Gastrocnemius medialis (tissue), 4 donors: ENCODE measurements around the gene NFIC. TPM values are rescaled to one million over a fixed set of nuclear protein-coding genes. Genes with fewer than 3 reads are reported as not detected.

Source experiments
- ATAC-seq, 2 donors: fragments of 150-250 bp; one replicate each; pipeline ENCODE4 v1.9.1; 2016
- DNase-seq, 2 donors: peaks; one replicate each; pipeline ENCODE4 v3.0.0-alpha.2; 2019
- H3K27ac ChIP-seq, 4 donors: fragments of 200-600 bp; sonication (generic); 1 replicate in 1 of 4; 2 replicates in 3 of 4; pipeline ENCODE4 v1.5.1; 2016 to 2018; ENCODE audit warnings: mild to moderate bottlenecking in 2 of 4, moderate library complexity in 1 of 4
- H3K27me3 ChIP-seq, 3 donors: fragments of 200-600 bp; sonication (generic) in 2 of 3; 1 replicate in 1 of 3; 2 replicates in 2 of 3; pipeline versions ENCODE4 v1.5.1 to v1.6.0; 2016 to 2019; ENCODE audit warnings: mild to moderate bottlenecking in 1 of 3, moderate library complexity in 1 of 3
- H3K36me3 ChIP-seq, 2 donors: fragments of 200-600 bp; sonication (generic) in 1 of 2; one replicate each; pipeline ENCODE4 v1.5.1; 2017 to 2018
- H3K4me1 ChIP-seq, 2 donors: fragments of 200-600 bp; sonication (generic) in 1 of 2; one replicate each; pipeline ENCODE4 v1.5.1; 2016 to 2017; ENCODE audit warnings: mild to moderate bottlenecking in 2 of 2
- H3K4me3 ChIP-seq, 4 donors: fragments of 200-600 bp; sonication (generic) in 3 of 4; 1 replicate in 1 of 4; 2 replicates in 3 of 4; pipeline ENCODE4 v1.5.1; 2016 to 2019; ENCODE audit warnings: mild to moderate bottlenecking in 2 of 4
- H3K9me3 ChIP-seq, 3 donors: fragments of 200-600 bp; sonication (generic) in 2 of 3; 1 replicate in 1 of 3; 2 replicates in 2 of 3; pipeline ENCODE4 v1.5.1; 2016 to 2019
- POLR2A ChIP-seq, 2 donors: fragments of 450-650 bp; IDR thresholded peaks; one replicate each; pipeline ENCODE4 v1.6.1; 2017; ENCODE audit warnings: antibody characterized with exemption in 2 of 2, mild to moderate bottlenecking in 2 of 2, moderate library complexity in 2 of 2
- in situ Hi-C, 4 donors: fragments of 200-750 bp; cut with MboI; loops; one replicate each; pipeline versions ENCODE4 v1.15.0 to v1.8.0; 2017; ENCODE audit warnings: low sequenced_read_pairs in 4 of 4
- intact Hi-C: fragments of 100-400 bp; cut with DNase I; formaldehyde crosslinking; loops from one replicate; pipeline ENCODE4 v1.15.1; 2023; ENCODE audit warnings: low total_unique reads
- total RNA-seq, 4 donors: library from RNA; depleted of rRNA; stranded (reverse); fragments of >200 nt; gene quantifications; one replicate each; pipeline versions ENCODE4 v1.1.0 to v1.2.3, GENCODE V29; 2016
- TF ChIP-seq, protein P1 (sequence below), 5 experiments: fragments of 450-650 bp in 3 of 5; fragments of 200-600 bp in 2 of 5; sonication (generic) in 2 of 5; IDR thresholded peaks in 4 of 5; conservative IDR thresholded peaks in 1 of 5; 1 replicate in 4 of 5; 2 replicates in 1 of 5; pipeline ENCODE4 v1.5.1; 2016 to 2019; ENCODE audit warnings: antibody characterized with exemption in 5 of 5, mild to moderate bottlenecking in 3 of 5, moderate library complexity in 3 of 5

The NFIC gene
- total RNA-seq, 4 donors from 2014 or later, result 90.2 to 403 (median 348) TPM

DNA sequence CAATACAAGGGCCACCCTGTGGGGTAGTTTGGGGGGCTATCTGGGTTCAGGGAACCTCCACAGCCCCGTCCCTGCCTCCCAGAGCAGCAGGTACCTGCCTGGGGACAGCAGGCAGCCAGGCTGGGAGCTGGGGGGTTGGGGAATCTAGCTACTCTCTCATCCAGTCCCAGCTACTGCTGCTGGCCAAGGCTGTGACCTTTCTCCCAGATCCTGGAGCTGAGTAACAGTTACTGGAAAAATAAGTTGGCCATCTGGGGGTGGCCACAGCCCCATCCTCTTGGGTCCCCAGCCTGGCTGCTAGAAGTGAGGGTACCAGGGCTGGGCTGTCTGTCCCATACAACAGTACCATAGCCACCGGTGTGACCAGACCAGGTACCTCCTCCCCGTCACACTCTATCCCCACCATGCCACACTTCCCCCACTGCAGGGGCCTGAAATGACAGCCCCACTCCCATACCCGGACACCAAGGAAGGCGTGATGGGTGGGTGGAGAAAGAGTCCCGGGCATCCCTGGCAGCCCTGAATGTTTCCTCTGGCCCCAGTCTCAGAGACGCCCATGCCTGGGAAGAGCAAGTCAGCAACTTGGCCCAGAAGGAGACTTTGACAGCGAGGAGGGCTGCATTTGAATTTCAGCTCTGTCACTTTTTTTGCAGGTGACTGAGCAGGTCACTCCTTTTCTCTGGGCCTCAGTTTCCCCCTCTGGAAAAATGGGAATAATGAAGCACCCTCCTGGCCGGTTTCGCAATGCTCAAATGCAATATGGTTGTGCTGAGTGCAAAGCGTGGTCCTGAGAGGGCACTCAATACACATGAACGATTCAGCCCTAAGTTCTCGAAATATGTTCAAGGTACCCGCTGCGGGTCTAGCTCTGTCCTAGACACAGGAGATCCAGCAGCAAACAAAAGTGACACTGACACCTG lies 30.7 kb upstream of the NFIC start:
- H3K36me3 ChIP-seq, result no peaks in the 10 kb centered on the region
- peaks cover 38 to 39% of the 10 kb centered on the region in 2 donors for H3K4me1 ChIP-seq
- H3K4me3 ChIP-seq, result no peak overlapping the region
- intact Hi-C loops, result loop anchor here (2.0 kb wide), 2 partner anchors 23 to 93 kb away; no protein-coding TSS in a partner anchor
- TF ChIP-seq POLR2A (IDR thresholded peaks at IDR 0.05), result no peak
- TF ChIP-seq, protein P1, sequence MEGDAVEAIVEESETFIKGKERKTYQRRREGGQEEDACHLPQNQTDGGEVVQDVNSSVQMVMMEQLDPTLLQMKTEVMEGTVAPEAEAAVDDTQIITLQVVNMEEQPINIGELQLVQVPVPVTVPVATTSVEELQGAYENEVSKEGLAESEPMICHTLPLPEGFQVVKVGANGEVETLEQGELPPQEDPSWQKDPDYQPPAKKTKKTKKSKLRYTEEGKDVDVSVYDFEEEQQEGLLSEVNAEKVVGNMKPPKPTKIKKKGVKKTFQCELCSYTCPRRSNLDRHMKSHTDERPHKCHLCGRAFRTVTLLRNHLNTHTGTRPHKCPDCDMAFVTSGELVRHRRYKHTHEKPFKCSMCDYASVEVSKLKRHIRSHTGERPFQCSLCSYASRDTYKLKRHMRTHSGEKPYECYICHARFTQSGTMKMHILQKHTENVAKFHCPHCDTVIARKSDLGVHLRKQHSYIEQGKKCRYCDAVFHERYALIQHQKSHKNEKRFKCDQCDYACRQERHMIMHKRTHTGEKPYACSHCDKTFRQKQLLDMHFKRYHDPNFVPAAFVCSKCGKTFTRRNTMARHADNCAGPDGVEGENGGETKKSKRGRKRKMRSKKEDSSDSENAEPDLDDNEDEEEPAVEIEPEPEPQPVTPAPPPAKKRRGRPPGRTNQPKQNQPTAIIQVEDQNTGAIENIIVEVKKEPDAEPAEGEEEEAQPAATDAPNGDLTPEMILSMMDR (IDR thresholded peaks at IDR 0.05 in 4 of 5, conservative IDR thresholded peaks at IDR 0.05 in 1 of 5), result no peak
- peak; percentile 52 to 78 for DNase-seq
- ATAC-seq, result peak; percentile 46 to 55
- H3K27ac ChIP-seq, result peak overlapping the region; percentile 92 to 97 (median 95)
- H3K27me3 ChIP-seq, result no peaks in the 10 kb centered on the region
- in situ Hi-C loops, result loop anchor here in 1 of 4 donors (10.0 kb wide), 1 partner anchor 89 kb away; no protein-coding TSS in a partner anchor
- H3K9me3 ChIP-seq, result no peaks in the 10 kb centered on the region

DNA sequence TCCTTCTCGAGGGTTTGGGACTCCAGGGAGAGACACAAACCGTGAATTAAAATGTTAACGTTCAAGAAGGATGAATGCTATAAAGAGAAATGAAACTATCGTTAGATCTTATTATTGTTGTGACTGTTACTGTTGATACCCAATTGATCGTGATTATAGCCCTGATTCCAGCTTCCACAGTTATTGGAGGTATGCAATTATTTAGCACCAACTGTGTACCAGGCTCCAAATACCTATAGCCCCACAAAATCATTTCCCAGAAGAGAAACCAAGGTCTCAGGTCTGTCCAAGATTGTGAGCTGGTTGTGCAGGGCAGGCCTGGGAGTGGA lies 30.1 kb upstream of the NFIC start:
- no peak for TF ChIP-seq POLR2A (IDR thresholded peaks at IDR 0.05)
- TF ChIP-seq, protein P1 (IDR thresholded peaks at IDR 0.05 in 4 of 5, conservative IDR thresholded peaks at IDR 0.05 in 1 of 5), result no peak
- in situ Hi-C loops, result loop anchor here in 1 of 4 donors (10.0 kb wide), 1 partner anchor 88 kb away; no protein-coding TSS in a partner anchor

DNA sequence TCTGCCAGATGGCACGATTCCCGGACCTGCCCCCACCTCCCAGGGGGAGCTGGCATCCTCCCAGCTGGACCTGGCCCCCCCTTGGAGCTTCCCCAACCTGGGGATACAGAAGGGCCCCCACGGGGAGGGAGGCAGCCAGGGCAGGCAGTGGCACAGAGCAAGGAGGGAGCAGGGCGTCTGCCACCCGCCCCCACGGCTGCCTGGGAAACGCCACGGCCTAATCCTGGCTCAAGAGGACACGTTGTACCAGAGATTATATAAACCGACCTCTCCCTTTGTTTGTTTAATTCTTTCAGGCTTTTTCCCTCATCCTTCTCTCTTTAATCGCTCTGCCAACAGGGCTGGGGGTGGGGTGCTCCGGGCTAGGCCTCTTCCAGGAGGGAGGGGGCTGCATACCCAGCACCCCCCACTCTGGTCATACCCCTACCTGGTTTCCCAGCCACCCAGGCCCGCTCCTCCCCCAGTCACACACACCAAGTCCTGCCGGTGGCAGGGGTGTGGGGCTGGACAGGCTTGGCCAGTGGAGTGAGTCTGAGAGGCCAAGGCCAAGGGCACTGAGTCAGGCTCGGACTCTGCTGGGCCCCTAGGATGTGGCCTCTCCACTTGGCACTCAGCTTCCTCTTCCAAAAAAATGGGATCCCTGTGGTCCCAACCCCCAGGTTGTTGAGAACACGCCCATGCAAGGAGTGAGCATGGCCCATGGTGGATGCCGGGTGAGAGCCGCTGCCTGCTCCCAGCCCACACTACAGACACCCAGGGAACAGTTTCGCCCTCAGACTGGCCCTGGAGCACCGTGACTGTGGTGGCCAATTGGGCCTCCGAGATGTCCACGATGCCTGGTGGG lies 29.5 kb upstream of the NFIC start:
- Histone ChIP-seq H3K9me3 (no peaks in the 10 kb centered on the region), H3K27ac (peak overlapping the region; percentile 92 to 97 (median 95)), H3K4me1 (peaks cover 38 to 39% of the 10 kb centered on the region in 2 donors), H3K27me3 (no peaks in the 10 kb centered on the region), H3K36me3 (no peaks in the 10 kb centered on the region), H3K4me3 (peak overlapping the region in 2 of 4 donors; percentile 1 to 25)
- peak; percentile 85 to 86 for ATAC-seq
- peak; percentile 14 to 43 for TF ChIP-seq POLR2A (IDR thresholded peaks at IDR 0.05)
- TF ChIP-seq, protein P1 (IDR thresholded peaks at IDR 0.05 in 4 of 5, conservative IDR thresholded peaks at IDR 0.05 in 1 of 5), result no peak
- peak; percentile 84 to 94 for DNase-seq
- in situ Hi-C loops (loop anchor here in 1 of 4 donors (10.0 kb wide), 1 partner anchor 88 kb away; no protein-coding TSS in a partner anchor), intact Hi-C loops (loop anchor here (2.0 kb wide), 2 partner anchors 22 to 92 kb away; no protein-coding TSS in a partner anchor)

More for the DNA sequence above, 30.1 kb upstream of the NFIC start:
- H3K4me1 ChIP-seq, result peaks cover 38 to 39% of the 10 kb centered on the region in 2 donors
- H3K36me3 ChIP-seq, result no peaks in the 10 kb centered on the region
- no peaks in the 10 kb centered on the region for H3K27me3 ChIP-seq
- intact Hi-C loops, result loop anchor here (2.0 kb wide), 2 partner anchors 22 to 92 kb away; no protein-coding TSS in a partner anchor
- no peak for ATAC-seq
- peak overlapping the region in 1 of 4 donors; percentile 25 for H3K4me3 ChIP-seq
- DNase-seq, result no peak
- H3K27ac ChIP-seq, result peak overlapping the region; percentile 92 to 97 (median 95)
- no peaks in the 10 kb centered on the region for H3K9me3 ChIP-seq

DNA sequence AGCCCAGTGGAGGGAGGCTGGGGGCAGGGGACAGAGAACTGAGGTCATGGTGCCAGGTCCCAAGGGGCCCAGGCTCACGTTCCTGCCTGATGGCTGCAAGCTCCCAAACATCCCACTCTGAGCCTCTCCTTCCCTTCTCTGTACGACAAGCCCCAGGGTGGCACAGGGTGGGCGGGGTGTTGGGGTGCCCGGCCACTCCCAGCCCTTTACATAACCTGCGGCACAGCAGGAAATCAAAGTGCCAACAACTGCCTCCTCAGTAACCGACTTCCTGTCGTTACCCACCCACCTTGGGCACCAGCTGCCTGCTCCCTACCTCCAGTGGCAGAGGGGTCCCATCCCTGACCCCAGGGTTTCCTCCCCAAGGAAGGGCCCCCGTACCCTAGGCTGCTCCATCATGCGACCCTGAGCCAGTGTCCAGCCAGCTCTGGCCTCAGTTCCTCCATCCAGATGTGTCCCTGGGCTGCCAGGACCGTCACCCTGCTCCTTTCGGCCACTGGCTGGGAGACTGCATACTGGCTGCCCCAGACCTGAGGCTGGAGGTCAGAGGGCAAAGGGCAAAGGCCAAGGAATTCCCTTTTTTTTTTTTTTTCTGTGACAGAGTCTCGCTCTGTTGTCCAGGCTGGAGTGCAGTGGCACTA lies 27.7 kb upstream of the NFIC start:
- no peak for DNase-seq
- no peak overlapping the region for H3K4me3 ChIP-seq
- H3K9me3 ChIP-seq, result no peaks in the 10 kb centered on the region
- H3K27me3 ChIP-seq, result no peaks in the 10 kb centered on the region
- H3K27ac ChIP-seq, result peak overlapping the region; percentile 58 to 97 (median 77)
- H3K36me3 ChIP-seq, result no peaks in the 10 kb centered on the region
- in situ Hi-C loops, result loop anchor here in 1 of 4 donors (10.0 kb wide), 1 partner anchor 86 kb away; no protein-coding TSS in a partner anchor
- no peak for ATAC-seq
- TF ChIP-seq, protein P1 (IDR thresholded peaks at IDR 0.05 in 4 of 5, conservative IDR thresholded peaks at IDR 0.05 in 1 of 5), result no peak
- TF ChIP-seq POLR2A (IDR thresholded peaks at IDR 0.05), result no peak
- H3K4me1 ChIP-seq, result peaks cover 44 to 45% of the 10 kb centered on the region in 2 donors
- intact Hi-C loops, result no loop called here
